ENCODE data around the gene SPRYD3.

DNA sequence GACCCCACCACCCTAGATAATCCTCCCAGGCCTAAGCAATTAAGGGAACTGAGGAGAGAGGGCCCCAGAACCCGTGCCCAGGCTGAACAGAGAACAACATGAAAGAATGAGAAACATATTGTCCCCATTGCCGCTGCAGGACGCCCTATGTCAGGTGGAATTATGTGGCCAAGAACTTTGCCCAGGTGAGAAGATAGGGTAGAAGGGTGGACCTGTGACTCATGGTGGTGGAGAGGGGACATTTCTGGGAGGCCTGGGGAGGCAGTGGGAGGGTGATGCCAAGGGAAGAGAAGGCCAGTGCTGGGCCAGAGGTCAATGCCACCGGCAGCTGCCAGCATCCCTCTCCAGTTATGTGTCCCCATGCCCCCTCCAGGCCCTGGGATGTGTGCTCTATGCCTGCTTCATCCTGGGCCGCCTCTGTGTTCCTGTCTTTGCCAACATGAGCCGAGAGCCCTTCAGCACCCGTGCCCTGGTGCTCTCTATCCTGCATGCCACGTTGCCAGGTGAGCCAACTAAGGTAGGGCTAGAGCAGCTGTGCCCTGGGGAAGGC lies 39.6 kb upstream of the SPRYD3 start:
- TF ChIP-seq HOXA7 (CRISPR knock-in tag; IDR thresholded peaks at IDR 0.05; ENCODE audit: borderline replicate concordance), result no peak
- no peak for TF ChIP-seq BCL11B (tag by site-specific recombination; IDR thresholded peaks at IDR 0.05; ENCODE audit: low read depth)
- no peak for TF ChIP-seq ZNF701 (tag by site-specific recombination; IDR thresholded peaks at IDR 0.05)
